Measurements from ENCODE around the gene MRPL18. TPM values are rescaled to one million over a fixed set of nuclear protein-coding genes. Genes with fewer than 3 reads are reported as not detected.
A peak's percentile ranks its signal among the peaks of the same experiment; 100 is the strongest.

Gene MRPL18
- total RNA-seq, 1 donor from 2014 or later: 31.0 TPM

- H3K4me1 Mint-ChIP-seq (ENCODE audit: unreplicated experiment): no peaks in the 10 kb centered on the region
- DNase-seq (ENCODE audit: low spot score): no peak
- no peak overlapping the region for H3K4me3 Mint-ChIP-seq (ENCODE audit: unreplicated experiment)
- H3K27me3 Mint-ChIP-seq (ENCODE audit: unreplicated experiment): no peaks in the 10 kb centered on the region
- TF ChIP-seq CTCF (IDR thresholded peaks at IDR 0.05; ENCODE audit: unreplicated experiment): no peak
- peaks cover 19% of the 10 kb centered on the region for H3K36me3 Mint-ChIP-seq (ENCODE audit: low read depth, unreplicated experiment)
- no peak overlapping the region for H3K27ac Mint-ChIP-seq (ENCODE audit: unreplicated experiment)
- H3K9me3 Mint-ChIP-seq (ENCODE audit: unreplicated experiment): no peaks in the 10 kb centered on the region
Measured at GRCh38 chr6:159751448-159751847, 38.8 kb upstream of the MRPL18 start.

- no peak for DNase-seq (ENCODE audit: low spot score)
- Mint-ChIP-seq H3K9me3 (ENCODE audit: unreplicated experiment) (no peaks in the 10 kb centered on the region), H3K27me3 (ENCODE audit: unreplicated experiment) (no peaks in the 10 kb centered on the region), H3K27ac (ENCODE audit: unreplicated experiment) (no peak overlapping the region), H3K36me3 (ENCODE audit: low read depth, unreplicated experiment) (peaks cover 21% of the 10 kb centered on the region), H3K4me1 (ENCODE audit: unreplicated experiment) (no peaks in the 10 kb centered on the region), H3K4me3 (ENCODE audit: unreplicated experiment) (no peak overlapping the region)
- TF ChIP-seq CTCF (IDR thresholded peaks at IDR 0.05; ENCODE audit: unreplicated experiment): no peak
Measured at GRCh38 chr6:159753081-159753872, 37.0 kb upstream of the MRPL18 start.

- H3K9me3 Mint-ChIP-seq (ENCODE audit: unreplicated experiment): no peaks in the 10 kb centered on the region
- H3K27ac Mint-ChIP-seq (ENCODE audit: unreplicated experiment): no peak overlapping the region
- no peaks in the 10 kb centered on the region for H3K27me3 Mint-ChIP-seq (ENCODE audit: unreplicated experiment)
Measured at GRCh38 chr6:159754401-159754800, 35.9 kb upstream of the MRPL18 start.

GRCh38 chr6:159754959-159755914 lies 35.0 kb upstream of the MRPL18 start:
- Mint-ChIP-seq H3K27me3 (ENCODE audit: unreplicated experiment) (peaks cover 3% of the 10 kb centered on the region), H3K9me3 (ENCODE audit: unreplicated experiment) (no peaks in the 10 kb centered on the region), H3K27ac (ENCODE audit: unreplicated experiment) (peak overlapping the region; percentile 26), H3K36me3 (ENCODE audit: low read depth, unreplicated experiment) (peaks cover 24% of the 10 kb centered on the region), H3K4me1 (ENCODE audit: unreplicated experiment) (peaks cover 10% of the 10 kb centered on the region), H3K4me3 (ENCODE audit: unreplicated experiment) (peak overlapping the region; percentile 70)
- no peak for DNase-seq (ENCODE audit: low spot score)
- TF ChIP-seq CTCF (IDR thresholded peaks at IDR 0.05; ENCODE audit: unreplicated experiment): no peak

More at GRCh38 chr6:159754401-159754800, 35.9 kb upstream of the MRPL18 start:
- Mint-ChIP-seq H3K4me1 (ENCODE audit: unreplicated experiment) (peaks cover 4% of the 10 kb centered on the region), H3K36me3 (ENCODE audit: low read depth, unreplicated experiment) (peaks cover 22% of the 10 kb centered on the region), H3K4me3 (ENCODE audit: unreplicated experiment) (no peak overlapping the region)
- TF ChIP-seq CTCF (IDR thresholded peaks at IDR 0.05; ENCODE audit: unreplicated experiment): no peak
- DNase-seq (ENCODE audit: low spot score): no peak

All from endothelial cell (in vitro differentiated cells).